Vagina (tissue), 2 donors: Measurements from ENCODE around the gene TCEAL7.

Experiments used
- POLR2A ChIP-seq, 2 donors: fragments of 450-650 bp; IDR thresholded peaks; one replicate each; pipeline ENCODE4 v1.6.1; 2017; ENCODE audit warnings: antibody characterized with exemption in 2 of 2, mild to moderate bottlenecking in 2 of 2, moderate library complexity in 2 of 2
- POLR2AphosphoS5 ChIP-seq, 2 donors: sonication (generic); formaldehyde crosslinking; IDR thresholded peaks; one replicate each; pipeline ENCODE4 v1.9.0; 2017; ENCODE audit warnings: antibody characterized with exemption in 2 of 2, mild to moderate bottlenecking in 2 of 2, low read depth in 1 of 2; ENCODE audit not compliant: insufficient read depth in 1 of 2

DNA sequence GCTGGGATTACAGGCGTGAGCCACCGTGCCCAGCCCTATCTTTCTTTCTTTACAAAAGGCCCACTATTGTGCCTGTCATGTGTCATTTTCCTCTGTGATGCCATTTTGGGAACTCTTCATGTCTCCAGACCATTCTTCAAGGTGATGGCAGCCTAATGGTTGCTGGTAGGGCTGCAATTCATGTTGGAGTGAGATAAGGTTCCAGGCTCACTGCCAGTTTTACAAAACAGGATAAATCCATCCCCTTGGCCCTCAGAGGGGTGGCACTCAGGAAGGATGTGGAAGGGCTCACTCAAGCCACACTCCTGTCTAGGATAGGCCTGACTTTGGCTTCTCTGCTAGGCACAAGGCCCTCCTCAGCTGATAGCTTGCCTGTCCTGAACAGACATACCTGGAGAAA, 30.1 kb downstream of the TCEAL7 start:
- no peak for TF ChIP-seq POLR2A (IDR thresholded peaks at IDR 0.05)
- no peak for TF ChIP-seq POLR2AphosphoS5 (IDR thresholded peaks at IDR 0.05; ENCODE audit: insufficient read depth in 1 of 2, low read depth in 1 of 2)
